Measurements from ENCODE around the gene CTDP1. TPM values are rescaled to one million over a fixed set of nuclear protein-coding genes. Genes with fewer than 3 reads are reported as not detected.

The CTDP1 gene
- total RNA-seq, 1 experiment from 2014 or later, result 33.7 TPM

DNA sequence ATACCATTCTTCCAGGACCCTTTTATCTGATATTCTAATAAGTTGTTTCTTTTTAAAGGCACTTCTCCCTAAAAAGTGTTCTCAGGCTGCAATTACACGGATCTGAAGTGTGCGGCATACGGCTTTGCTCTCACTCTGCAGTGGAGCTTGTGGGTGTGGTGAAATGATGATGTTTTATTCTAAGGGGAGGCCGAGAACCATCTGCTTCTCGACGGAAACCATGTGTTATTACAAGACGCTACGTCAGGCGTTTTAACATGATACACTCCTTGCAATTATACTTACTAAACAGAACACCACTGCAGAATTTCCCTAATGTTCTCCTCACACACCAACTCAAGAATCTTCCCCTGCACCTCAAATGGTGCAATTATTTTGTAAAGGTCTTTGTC, 34.9 kb upstream of the CTDP1 start:
- Histone ChIP-seq H2BK20ac (ENCODE audit: low read depth, low read length, poor library complexity, severe bottlenecking) (no peak overlapping the region), H3K79me1 (ENCODE audit: insufficient read depth, low read depth, low read length, poor library complexity, severe bottlenecking) (no peaks in the 10 kb centered on the region), H2AK5ac (ENCODE audit: insufficient read length, low read length) (no peak overlapping the region), H2BK120ac (ENCODE audit: low read depth, low read length, poor library complexity, severe bottlenecking) (no peak overlapping the region), H3K27ac (ENCODE audit: insufficient read length, low read depth, low read length) (no peak overlapping the region), H3K23ac (ENCODE audit: insufficient read length, low read depth, low read length) (no peak overlapping the region), H3K9me3 (ENCODE audit: control insufficient read depth, low read depth, low read length) (no peaks in the 10 kb centered on the region), H4K20me1 (ENCODE audit: control insufficient read depth, insufficient read depth, insufficient read length) (no peaks in the 10 kb centered on the region), H2BK5ac (ENCODE audit: insufficient read length, low read length) (no peak overlapping the region), H3K23me2 (ENCODE audit: insufficient read length, low read depth, low read length, poor library complexity, severe bottlenecking) (no peaks in the 10 kb centered on the region), H2BK15ac (ENCODE audit: low read depth, low read length) (no peak overlapping the region), H3K4me2 (ENCODE audit: insufficient read depth, insufficient read length, low read length) (no peak overlapping the region), H4K91ac (ENCODE audit: insufficient read length, low read depth, low read length) (no peak overlapping the region), H3K4me1 (ENCODE audit: insufficient read depth, low read length) (no peaks in the 10 kb centered on the region), H2AFZ (ENCODE audit: low read length) (no peak overlapping the region), H3K18ac (ENCODE audit: insufficient read length, low read depth, low read length) (no peak overlapping the region), H4K8ac (replicated peaks; ENCODE audit: insufficient read length, low read depth, low read length) (no peak overlapping the region), H3K4ac (ENCODE audit: low read depth, low read length) (no peak overlapping the region), H3K79me2 (ENCODE audit: insufficient read depth, low read length) (no peaks in the 10 kb centered on the region), H3K56ac (ENCODE audit: insufficient read length, low read depth, low read length) (no peak overlapping the region), H4K5ac (ENCODE audit: insufficient read length, low read depth, low read length) (no peak overlapping the region), H3K14ac (ENCODE audit: insufficient read depth, low read length) (no peak overlapping the region), H3K9ac (ENCODE audit: extremely low read depth, insufficient read length, low read length) (no peak overlapping the region), H3T11ph (ENCODE audit: low read length) (no peak overlapping the region), H2BK12ac (ENCODE audit: insufficient read length, low read depth, low read length) (no peak overlapping the region), H3K27me3 (ENCODE audit: insufficient read depth, low read length) (no peaks in the 10 kb centered on the region)
- Mint-ChIP-seq H3K27ac (peak overlapping the region in 1 of 3 experiments; percentile 55; a peak in 1 of 7 replicates), H3K4me3 (no peak overlapping the region), H3K4me1 (peaks cover 6 to 10% of the 10 kb centered on the region in 2 experiments), H3K27me3 (ENCODE audit: low read depth) (peaks cover 2% of the 10 kb centered on the region; the same call in 1 of the 2 replicates), H3K36me3 (ENCODE audit: insufficient read depth in 1 of 3, low read depth in 3 of 3) (no peaks in the 10 kb centered on the region), H3K9me3 (no peaks in the 10 kb centered on the region; a peak in 2 of 5 replicates)
- no CpG with 5 or more reads among the region's 9 CpGs for WGBS (ENCODE audit: extremely low coverage, insufficient read length, low lambda C conversion rate)
- no peak for DNase-seq
- TF ChIP-seq, protein P1, sequence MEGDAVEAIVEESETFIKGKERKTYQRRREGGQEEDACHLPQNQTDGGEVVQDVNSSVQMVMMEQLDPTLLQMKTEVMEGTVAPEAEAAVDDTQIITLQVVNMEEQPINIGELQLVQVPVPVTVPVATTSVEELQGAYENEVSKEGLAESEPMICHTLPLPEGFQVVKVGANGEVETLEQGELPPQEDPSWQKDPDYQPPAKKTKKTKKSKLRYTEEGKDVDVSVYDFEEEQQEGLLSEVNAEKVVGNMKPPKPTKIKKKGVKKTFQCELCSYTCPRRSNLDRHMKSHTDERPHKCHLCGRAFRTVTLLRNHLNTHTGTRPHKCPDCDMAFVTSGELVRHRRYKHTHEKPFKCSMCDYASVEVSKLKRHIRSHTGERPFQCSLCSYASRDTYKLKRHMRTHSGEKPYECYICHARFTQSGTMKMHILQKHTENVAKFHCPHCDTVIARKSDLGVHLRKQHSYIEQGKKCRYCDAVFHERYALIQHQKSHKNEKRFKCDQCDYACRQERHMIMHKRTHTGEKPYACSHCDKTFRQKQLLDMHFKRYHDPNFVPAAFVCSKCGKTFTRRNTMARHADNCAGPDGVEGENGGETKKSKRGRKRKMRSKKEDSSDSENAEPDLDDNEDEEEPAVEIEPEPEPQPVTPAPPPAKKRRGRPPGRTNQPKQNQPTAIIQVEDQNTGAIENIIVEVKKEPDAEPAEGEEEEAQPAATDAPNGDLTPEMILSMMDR (conservative IDR thresholded peaks at IDR 0.05), result no peak

Data from H9 (cell line).